GM19463 (cell line): ENCODE results near the gene IL24.
"Not testable (repeated sequence)": the region's sequence is repeated elsewhere in the genome, so short reads cannot be mapped to it uniquely, and the experiment has no call there.

Experiments
- ATAC-seq: cut with Tn5 transposase; IDR thresholded peaks from one replicate; pipeline ENCODE4 v1.9.1; 2021; ENCODE audit warnings: mild to moderate bottlenecking, moderate library complexity; ENCODE audit not compliant: unreplicated experiment

IL24 gene

DNA sequence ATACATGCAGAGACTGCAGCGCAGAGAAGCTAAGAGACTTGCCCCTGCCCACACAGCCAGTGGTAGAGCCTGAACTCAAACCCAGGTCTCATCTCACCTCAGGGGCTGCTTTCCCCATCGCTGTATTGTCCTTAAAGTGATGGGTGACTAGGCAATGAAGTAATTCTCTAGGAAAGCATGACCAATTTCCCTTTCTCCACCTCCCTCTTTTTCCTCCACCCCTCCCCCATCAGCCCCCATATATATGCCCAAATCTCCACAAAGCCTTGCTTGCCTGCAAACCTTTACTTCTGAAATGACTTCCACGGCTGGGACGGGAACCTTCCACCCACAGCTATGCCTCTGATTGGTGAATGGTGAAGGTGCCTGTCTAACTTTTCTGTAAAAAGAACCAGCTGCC is at the start of gene IL24:
TSS of gene IL24 (plus strand) at position 269 of the 400 bp plus-strand sequence. CDS start 390 bp downstream, outside the sequence.
- no peak for ATAC-seq

DNA sequence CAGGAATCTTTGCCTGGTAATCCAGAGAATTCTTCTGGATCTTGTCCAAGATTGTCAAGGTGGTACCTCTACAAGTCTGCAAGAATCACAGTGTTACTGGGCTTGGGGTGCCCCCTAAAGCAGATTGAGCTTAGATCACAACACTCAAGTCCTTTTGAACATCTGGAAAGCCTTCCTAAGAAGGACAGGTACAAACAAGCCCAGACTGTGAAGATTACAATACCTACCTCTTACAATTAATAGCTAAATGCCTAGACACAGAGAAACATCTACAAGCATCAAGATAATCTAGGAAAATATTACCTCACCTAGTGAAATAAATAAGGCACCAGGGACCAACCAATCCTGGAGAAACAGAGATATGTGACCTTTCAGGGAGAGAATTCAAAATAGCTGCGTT is 49.3 kb upstream of the IL24 start:
- ATAC-seq, result no peak

GRCh38 chr1:206850401-206850800 is 46.8 kb upstream of the IL24 start:
- ATAC-seq, result no peak

GRCh38 chr1:206851341-206852010 is 45.8 kb upstream of the IL24 start:
- ATAC-seq, result no peak

GRCh38 chr1:206852662-206853061 is 44.6 kb upstream of the IL24 start:
- not testable (repeated sequence) for ATAC-seq

DNA sequence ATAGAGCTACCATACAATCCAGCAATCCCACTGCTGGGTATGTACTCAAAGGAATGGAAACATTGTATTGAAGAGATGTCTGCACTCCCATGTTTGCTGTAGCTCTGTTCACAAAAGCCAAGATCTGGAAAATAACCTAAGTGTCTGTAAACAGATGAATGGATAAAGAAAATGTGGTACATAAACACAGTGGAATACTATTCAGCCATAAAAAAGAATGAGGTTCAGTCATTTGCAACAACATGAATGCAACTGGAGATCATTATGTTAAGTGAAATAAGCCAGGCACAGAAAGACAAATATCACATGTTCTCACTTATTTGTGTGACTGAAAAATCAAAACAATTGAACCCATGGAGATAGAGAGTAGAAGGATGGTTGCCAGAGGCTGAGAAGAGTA is 43.5 kb upstream of the IL24 start:
- ATAC-seq, result not testable (repeated sequence)

DNA sequence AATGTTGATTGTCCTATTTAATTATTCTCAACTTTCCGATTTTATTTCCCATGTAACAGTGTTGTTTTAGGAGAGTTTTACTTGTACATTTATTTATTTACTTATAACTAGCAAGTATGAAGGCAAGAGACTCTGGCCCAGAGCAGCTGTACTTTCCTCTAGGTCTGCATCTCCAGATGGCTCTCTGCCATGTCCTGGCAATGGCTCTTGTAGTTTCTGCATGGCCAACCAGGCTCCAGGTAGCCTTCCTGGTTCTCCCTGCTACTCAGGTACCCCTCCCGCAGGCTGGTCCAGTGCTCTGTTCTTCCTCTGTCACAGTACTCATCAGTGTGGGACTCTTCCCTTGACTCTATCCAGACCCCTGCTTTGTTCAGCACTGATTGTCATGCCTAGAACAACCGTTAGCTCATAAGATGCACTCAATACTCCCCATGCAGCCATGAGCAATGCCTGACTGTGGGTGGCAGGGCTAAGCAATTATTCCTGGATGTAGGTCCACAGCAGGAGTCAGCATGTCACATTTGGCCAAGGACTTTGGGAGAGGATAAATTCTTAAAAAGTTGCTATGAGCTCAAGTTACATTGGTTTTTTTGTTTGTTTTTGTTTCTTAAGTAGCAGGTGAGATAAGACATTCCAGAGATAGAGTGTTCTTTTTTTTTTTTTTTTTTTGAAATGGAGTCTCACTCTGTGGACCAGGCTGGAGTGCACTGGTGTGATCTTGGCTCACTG is 42.7 kb upstream of the IL24 start:
- no peak for ATAC-seq

DNA sequence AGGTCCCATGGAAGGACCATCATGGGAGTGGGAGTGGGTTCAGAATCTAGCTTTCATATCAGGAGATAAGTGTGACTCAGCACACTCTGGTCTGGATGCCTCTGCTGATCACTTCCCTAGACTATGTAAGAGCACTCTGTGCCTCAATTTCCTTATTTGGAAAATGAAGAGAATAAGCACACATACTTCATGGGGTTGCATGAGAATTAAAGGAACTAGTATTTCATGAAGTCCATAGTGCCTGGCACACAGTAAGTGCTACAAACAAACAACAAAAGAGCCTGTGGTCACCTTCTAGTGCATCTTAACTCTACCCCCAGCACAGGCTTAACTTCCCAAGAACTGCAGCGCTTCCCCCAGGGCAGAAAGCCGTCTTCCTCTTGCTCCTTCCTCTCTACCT is 41.4 kb upstream of the IL24 start:
- no peak for ATAC-seq

- ATAC-seq, result no peak
Observed at GRCh38 chr1:206856674-206857464, 40.4 kb upstream of the IL24 start.

DNA sequence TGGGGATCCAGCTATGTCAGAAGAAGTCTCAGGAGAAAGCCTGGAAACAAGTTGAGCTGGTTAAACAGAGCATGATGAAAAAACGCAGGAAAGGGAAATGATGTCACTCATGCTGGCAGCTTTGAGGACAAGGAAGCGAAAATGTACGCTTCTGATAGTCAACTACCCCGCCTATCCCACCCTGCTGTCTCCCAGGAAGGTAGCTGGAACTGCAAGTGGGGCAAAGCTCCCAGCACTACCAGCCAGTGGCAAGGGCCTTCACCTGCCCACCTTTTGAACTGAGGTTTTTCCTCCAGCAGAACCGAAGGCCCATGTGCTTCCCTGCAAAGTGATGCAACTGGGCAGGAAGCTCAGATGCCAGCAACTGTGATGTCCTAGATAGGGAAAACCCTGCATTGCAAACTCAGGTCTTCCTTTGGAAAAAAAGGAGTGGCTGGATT is 38.1 kb upstream of the IL24 start:
- ATAC-seq, result no peak

- ATAC-seq, result no peak
Observed at GRCh38 chr1:206860165-206860564, 37.1 kb upstream of the IL24 start.

DNA sequence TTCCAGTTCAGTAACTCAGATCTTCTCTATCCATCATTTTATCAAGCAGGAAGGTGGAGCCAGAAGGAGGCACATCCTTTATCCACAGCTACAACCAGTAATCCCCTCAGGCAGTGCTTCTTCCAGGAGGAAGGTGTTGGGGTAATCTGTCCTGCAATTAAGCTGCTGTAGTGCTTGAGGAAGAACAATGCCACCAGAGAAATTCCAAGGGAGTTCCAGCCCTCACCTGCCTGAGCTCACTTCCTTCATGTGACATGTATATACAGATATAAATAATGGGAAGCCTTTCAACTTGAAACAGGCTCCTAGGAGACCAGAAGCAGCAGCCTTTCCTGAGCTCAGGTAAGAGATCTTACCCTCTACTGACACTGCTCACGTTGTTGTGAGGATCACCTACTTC is 34.0 kb upstream of the IL24 start:
- ATAC-seq, result no peak

DNA sequence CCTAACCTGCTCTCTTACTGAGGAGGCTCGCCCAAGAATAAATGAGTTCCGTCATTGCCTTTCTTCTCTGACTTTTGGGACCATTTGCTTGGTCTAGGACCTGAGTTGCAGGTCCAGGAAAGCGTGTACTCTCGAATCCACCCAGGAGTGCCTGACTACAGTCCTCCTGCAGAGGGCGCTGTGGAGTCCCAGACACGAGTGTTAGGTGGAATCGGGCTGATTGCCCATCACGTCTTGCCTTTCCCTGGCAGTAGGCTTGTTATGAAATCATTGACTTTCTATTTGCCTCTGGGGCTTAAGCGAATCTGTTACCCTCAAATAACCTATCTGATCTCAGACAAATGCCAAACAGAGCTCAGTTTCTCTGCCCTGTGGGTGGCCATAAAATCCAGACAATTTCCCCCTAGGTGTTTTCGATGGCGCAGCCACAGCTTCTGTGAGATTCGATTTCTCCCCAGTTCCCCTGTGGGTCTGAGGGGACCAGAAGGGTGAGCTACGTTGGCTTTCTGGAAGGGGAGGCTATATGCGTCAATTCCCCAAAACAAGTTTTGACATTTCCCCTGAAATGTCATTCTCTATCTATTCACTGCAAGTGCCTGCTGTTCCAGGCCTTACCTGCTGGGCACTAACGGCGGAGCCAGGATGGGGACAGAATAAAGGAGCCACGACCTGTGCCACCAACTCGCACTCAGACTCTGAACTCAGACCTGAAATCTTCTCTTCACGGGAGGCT is 32.1 kb upstream of the IL24 start, which contains the start of gene IL20:
TSS of gene IL20 (plus strand) at position 685 of the 733 bp plus-strand sequence. CDS start 230 bp downstream, outside the sequence.
- ATAC-seq, result no peak

GRCh38 chr1:206866062-206866461 is 31.2 kb upstream of the IL24 start:
- ATAC-seq, result no peak

DNA sequence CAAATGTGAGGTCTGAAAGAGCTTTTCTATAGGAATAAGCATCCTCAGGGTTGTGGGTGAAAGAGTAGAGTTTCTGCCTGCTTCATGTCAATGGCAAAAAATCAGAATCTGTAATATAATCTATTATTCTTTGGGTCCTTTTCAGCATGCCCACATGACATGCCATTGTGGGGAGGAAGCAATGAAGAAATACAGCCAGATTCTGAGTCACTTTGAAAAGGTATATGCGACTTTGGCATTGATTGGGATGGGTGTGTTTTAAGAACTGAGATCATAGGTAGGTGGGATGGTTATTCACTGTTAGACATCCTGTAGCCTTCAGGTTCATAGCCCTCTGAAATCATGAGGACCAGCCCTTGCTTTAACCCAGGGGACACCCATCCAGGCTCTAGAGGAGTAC is 30.0 kb upstream of the IL24 start:
- ATAC-seq, result no peak

- ATAC-seq, result no peak
Observed at GRCh38 chr1:206867716-206868115, 29.5 kb upstream of the IL24 start.

- ATAC-seq, result no peak
Observed at GRCh38 chr1:206868264-206868663, 29.0 kb upstream of the IL24 start.

- ATAC-seq, result no peak
Observed at GRCh38 chr1:206872139-206872538, 25.1 kb upstream of the IL24 start.

DNA sequence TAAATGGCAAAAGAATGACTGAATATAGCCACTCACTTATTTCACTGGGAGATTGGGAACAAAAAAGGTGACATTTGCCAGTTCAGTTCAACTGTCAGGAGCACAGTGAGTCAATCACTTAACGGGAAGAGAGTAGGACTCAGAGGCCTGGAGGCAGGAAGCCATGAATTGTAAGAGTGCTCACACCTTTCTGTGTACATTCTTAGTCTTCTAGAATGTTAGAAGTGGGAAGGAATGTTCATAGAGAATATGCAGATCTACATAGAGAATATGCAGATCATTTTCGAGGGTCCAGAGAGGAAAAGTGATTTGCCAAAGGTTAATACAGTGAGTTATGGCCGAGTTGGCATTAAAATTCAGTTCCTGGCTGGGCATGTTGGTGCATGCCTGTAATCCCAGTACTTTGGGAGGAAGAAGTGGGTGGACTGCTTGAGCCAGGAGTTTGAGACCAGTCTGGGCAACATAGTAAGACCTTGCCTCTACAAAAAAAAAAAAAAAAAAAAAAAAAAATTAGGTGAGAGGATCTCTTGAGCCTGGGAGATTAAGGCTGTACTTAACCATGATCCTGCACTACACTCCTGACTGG is 23.5 kb upstream of the IL24 start:
- no peak for ATAC-seq

DNA sequence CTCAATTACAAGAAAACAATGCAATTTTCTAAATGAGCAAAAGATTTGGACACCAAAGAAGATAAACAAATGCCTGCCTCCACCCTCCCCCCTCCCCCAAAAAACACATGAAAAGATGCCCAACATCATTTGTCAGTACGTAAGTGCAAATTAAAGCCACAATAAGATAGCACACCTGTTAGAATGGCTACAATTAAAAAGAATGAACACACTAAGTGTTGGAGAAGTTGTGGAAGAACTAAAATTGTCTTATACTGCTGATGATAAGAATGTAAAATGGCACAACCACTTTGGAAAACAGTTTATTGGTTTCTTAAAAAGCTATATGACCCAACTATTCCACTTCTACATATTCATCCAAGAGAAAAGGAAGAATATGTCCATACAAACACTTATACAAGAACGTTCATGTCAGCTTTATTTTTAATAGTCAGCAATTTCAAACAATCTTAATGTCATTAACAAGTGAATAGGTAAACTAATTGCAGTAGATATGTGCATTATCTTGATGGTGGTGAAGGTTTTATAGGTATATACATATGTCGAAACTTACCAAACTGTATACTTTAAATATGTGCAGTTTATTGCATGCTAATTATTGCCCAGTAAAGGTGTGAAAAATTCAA is 21.4 kb upstream of the IL24 start:
- no peak for ATAC-seq
